Subcutaneous adipose tissue (tissue), 4 donors: Measurements from ENCODE around the gene RHOBTB3. TPM values are rescaled to one million over a fixed set of nuclear protein-coding genes. Genes with fewer than 3 reads are reported as not detected.

Experiments used
- total RNA-seq, 4 donors: library from RNA; depleted of rRNA; stranded (reverse); fragments of >200 nt; gene quantifications; one replicate each; pipeline ENCODE4 v1.1.0, GENCODE V29; 2016
- TF ChIP-seq, protein P1 (sequence below): fragments of 450-650 bp; IDR thresholded peaks from one replicate; pipeline ENCODE4 v1.5.1; 2016; ENCODE audit warnings: low read depth, mild to moderate bottlenecking, control low read depth, antibody characterized with exemption, moderate library complexity

RHOBTB3 gene
- total RNA-seq, 4 donors from 2014 or later = 131 to 198 (median 148) TPM

- TF ChIP-seq, protein P1, sequence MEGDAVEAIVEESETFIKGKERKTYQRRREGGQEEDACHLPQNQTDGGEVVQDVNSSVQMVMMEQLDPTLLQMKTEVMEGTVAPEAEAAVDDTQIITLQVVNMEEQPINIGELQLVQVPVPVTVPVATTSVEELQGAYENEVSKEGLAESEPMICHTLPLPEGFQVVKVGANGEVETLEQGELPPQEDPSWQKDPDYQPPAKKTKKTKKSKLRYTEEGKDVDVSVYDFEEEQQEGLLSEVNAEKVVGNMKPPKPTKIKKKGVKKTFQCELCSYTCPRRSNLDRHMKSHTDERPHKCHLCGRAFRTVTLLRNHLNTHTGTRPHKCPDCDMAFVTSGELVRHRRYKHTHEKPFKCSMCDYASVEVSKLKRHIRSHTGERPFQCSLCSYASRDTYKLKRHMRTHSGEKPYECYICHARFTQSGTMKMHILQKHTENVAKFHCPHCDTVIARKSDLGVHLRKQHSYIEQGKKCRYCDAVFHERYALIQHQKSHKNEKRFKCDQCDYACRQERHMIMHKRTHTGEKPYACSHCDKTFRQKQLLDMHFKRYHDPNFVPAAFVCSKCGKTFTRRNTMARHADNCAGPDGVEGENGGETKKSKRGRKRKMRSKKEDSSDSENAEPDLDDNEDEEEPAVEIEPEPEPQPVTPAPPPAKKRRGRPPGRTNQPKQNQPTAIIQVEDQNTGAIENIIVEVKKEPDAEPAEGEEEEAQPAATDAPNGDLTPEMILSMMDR = no peak
Observed at GRCh38 chr5:95780597-95780996, 49.5 kb downstream of the RHOBTB3 start.

- TF ChIP-seq, protein P1 = no peak
Observed at GRCh38 chr5:95781101-95781583, 50.0 kb downstream of the RHOBTB3 start.

DNA sequence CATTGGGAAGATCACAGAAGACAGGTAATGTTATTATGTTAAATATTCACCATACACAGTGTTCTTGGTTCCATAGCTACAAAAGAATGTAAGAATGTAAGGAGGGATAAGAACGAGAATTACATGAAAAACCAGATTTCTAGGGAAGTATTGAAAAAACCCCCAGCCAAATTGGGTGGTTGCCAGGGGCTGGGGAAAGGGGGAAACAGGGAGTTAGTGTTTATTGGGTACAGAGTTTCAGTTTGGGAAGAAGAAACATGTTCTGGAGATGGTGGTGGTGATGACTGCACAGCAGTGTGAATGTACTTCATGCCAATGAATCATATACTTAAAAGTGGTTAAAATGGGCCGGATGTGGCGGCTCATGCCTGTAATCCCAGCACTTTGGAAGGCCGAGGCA lies 51.0 kb downstream of the RHOBTB3 start:
- TF ChIP-seq, protein P1 = no peak

- TF ChIP-seq, protein P1 = no peak
Observed at GRCh38 chr5:95783661-95784060, 52.5 kb downstream of the RHOBTB3 start.

GRCh38 chr5:95784514-95785302 lies 53.6 kb downstream of the RHOBTB3 start:
- TF ChIP-seq, protein P1 = no peak

GRCh38 chr5:95786821-95787418 lies 55.8 kb downstream of the RHOBTB3 start:
- TF ChIP-seq, protein P1 = no peak

- TF ChIP-seq, protein P1 = no peak
Observed at GRCh38 chr5:95788493-95788892, 57.4 kb downstream of the RHOBTB3 start.
